ENCODE measurements around the gene BCAS3.

The BCAS3 gene

GRCh38 chr17:61380217-61380835 is 702.7 kb downstream of the BCAS3 start:
- FAIRE-seq, result no peak

GRCh38 chr17:61380836-61381525 is 703.3 kb downstream of the BCAS3 start:
- no peak for FAIRE-seq

- no peak for FAIRE-seq
These were observed 703.9 kb downstream of the BCAS3 start for GRCh38 chr17:61381537-61381936.

- FAIRE-seq, result no peak
These were observed 705.4 kb downstream of the BCAS3 start for GRCh38 chr17:61382796-61383688.

- FAIRE-seq, result no peak
These were observed 706.1 kb downstream of the BCAS3 start for GRCh38 chr17:61383689-61384201.

- FAIRE-seq, result no peak
These were observed 706.7 kb downstream of the BCAS3 start for GRCh38 chr17:61384354-61384691.

- FAIRE-seq, result no peak
These were observed 707.3 kb downstream of the BCAS3 start for GRCh38 chr17:61384692-61385576.

GRCh38 chr17:61385577-61386236 is 708.1 kb downstream of the BCAS3 start:
- FAIRE-seq, result no peak

- FAIRE-seq, result no peak
These were observed 708.6 kb downstream of the BCAS3 start for GRCh38 chr17:61386251-61386650.

- FAIRE-seq, result no peak
These were observed 709.4 kb downstream of the BCAS3 start for GRCh38 chr17:61387011-61387410.

- FAIRE-seq, result no peak
These were observed 710.1 kb downstream of the BCAS3 start for GRCh38 chr17:61387511-61388305.

GRCh38 chr17:61388561-61389356 is 711.1 kb downstream of the BCAS3 start:
- FAIRE-seq, result no peak

- FAIRE-seq, result no peak
These were observed 712.2 kb downstream of the BCAS3 start for GRCh38 chr17:61389670-61390478.

GRCh38 chr17:61390479-61390791 is 712.8 kb downstream of the BCAS3 start:
- FAIRE-seq, result no peak

- no peak for FAIRE-seq
These were observed 714.1 kb downstream of the BCAS3 start for GRCh38 chr17:61391595-61392291.

GRCh38 chr17:61392679-61393078 is 715.0 kb downstream of the BCAS3 start:
- FAIRE-seq, result no peak

- FAIRE-seq, result no peak
These were observed 715.9 kb downstream of the BCAS3 start for GRCh38 chr17:61393550-61393903.

GRCh38 chr17:61393904-61394629 is 716.4 kb downstream of the BCAS3 start:
- no peak for FAIRE-seq

Measured in TTC549 (cell line).